GM18519 (cell line): ENCODE results near the gene TMC2.

ENCODE experiments used
- ATAC-seq: cut with Tn5 transposase; IDR thresholded peaks from one replicate; pipeline ENCODE4 v1.9.1; 2021; ENCODE audit warnings: mild to moderate bottlenecking, moderate library complexity; ENCODE audit not compliant: unreplicated experiment, low FRiP score

The TMC2 gene

DNA sequence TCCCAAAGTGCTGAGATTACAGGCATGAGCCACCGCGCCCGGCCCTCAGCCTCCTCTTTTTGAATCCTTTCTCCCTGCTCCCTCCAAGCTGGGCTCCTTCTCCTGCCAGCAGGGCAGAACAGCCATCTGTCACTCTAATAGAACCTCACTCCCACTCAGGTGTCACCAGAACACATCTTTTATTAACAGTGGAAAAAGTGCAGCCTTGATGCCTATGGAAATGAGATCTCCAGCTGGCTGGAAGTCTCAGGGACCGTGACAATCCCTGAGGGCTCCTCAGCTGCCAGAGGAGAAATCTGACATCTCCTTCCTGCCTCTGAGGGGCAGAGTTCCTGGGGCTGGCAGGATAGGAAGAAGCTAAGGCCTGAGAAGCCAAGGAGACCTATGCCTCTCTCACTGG is 28.0 kb downstream of the TMC2 start:
- ATAC-seq: no peak

DNA sequence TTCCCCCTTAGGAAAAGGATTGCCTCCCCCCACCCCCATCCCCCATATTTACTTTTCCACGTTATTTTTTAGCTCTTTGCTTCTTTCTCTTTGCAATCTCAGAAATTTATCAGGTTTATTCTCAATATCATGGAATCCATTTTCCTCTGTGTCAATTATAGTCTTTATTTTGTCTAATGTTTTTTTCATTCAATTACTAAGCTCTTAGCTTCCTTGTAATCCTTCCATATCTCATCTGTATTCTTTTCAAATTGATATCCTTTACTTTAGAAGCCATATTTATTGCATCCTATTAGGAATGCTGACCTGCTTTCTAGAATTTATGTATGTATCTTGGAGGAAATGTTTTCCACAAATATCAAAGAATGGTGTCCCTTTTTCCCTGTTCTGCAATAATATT is 39.3 kb downstream of the TMC2 start:
- ATAC-seq: no peak

DNA sequence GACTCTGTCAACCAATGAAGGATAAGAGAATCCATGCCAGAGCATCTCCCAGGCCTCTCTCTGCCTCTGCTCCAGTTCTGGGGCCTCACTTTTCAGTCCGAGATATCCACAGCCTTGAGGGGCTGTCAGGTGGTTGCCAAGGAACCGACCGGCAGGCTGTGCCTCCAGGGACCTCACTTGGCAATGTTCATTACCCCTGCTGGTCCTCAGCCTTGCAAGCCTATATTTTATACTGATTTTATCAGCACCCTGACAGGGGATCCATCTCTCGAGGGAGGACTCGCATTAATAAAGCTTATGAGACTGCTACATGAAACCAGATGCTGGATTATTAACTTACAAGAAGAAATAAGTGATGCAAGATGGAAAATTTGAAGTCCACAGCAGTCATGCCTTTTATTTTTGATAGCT is 39.9 kb downstream of the TMC2 start:
- no peak for ATAC-seq

DNA sequence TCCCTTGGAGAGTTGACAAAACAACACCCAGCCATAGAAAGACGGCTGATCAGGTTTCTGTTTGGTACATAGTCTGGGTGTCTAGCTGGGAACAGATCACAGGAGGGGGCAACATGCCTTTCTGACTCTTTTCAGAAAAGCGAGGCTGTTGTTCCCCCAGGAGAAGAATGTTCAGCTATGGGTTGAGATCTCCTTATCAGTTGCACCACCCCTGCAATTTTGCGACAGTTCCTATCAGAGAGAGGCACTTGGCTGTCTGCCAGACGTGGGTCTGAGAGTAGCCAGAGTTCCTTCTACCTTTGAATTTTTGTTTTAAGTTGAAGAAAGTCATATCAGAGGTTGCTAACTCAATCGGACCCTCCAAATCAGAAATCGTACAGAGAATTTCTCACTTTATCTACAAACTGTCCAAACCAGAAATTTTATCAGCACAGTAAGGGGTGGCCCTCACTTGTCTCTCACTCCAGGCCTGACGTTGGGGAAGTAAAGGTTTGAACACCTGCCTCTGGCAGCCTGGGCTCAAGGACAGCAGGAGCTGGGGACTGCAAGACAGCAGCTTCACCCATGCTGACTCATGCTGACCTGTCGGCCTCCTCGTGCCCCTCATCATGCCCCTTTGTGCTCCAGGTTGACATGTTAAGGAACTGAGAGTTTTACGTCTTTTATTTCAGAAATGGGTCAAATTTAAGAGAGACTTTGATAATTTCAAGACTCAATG is 42.3 kb downstream of the TMC2 start:
- no peak for ATAC-seq

DNA sequence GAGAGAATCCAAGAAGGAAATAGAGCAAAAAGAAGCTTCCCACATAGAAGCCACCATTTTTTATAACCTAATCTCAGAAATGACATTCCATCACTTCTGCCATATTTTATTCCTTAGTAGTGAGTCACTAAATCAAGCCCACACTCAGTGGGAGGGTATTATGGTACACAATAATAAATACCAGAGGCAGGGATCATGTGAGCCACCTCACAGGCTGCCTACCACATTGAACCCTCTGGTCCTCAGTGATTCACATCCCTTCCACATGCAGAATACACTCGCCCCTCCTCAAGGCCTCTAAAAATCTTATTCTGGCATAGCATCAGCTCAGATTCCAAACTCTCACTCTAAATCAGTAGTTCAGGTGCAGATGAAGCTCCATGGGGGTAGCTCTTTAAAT is 49.4 kb downstream of the TMC2 start:
- no peak for ATAC-seq

DNA sequence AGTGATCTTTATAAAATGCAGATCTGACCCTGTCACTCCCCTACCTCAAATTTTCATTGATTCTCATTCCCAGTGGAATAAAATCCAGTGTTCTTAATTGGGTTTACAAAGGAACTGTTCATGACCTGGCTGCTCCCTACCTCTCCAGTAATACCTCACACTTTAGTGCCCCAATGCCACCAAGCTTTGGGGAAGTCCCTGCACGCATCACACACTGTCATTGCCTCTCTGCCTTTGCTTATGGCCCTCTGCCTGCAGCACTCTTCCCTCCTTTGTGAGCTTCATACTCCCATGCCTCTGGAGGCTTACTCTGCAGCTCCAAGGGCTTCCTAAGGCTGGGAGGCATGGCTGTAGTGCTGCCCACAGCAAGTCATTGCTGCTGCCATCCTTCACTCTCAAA is 57.4 kb downstream of the TMC2 start:
- ATAC-seq: no peak

DNA sequence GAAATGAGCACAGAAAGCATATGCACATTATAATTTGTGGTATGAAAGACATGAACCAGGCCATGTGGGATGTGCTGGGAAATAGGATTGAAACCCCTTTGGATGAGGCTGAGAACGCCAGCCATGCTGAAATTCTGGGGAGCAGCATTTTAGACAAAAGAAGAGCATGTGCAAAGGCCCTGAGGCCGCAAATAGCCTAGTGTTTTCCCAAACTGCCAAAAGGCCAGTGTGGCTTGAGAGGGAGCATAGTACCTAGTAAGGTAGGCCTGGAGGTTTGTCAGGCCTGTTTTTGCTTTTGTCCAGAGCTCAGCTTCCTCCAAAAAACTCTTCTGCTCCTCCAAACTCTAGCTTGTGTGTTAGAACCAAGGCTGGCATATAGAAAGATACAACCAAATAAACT is 58.7 kb downstream of the TMC2 start:
- ATAC-seq: no peak

DNA sequence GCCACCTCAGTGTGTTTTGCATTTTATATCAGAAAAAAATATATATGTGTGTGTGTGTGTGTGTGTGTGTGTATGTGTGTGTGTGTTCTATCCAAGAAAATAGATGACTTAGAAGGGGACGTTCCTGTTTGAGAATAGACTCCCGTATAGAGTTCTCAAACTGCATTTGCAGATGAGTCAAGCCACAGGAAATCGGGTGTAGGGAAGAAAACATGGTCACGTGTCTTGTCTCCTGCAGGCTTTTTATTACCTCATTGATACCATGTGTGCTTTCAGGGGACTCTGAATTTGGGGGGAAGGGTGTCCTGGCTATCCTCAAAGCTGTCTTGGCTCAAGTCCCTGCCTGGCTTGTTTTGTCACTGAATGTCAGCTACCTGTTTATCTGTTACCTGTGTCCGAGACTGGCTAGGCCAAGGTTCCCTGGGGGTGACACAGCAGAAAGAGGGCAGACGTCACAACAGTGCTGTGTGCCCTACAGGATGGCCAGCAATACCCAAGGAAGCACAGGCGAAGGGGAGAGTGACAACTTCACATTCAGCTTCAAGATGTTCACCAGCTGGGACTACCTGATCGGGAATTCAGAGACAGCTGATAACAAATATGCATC is 60.4 kb downstream of the TMC2 start:
- no peak for ATAC-seq

DNA sequence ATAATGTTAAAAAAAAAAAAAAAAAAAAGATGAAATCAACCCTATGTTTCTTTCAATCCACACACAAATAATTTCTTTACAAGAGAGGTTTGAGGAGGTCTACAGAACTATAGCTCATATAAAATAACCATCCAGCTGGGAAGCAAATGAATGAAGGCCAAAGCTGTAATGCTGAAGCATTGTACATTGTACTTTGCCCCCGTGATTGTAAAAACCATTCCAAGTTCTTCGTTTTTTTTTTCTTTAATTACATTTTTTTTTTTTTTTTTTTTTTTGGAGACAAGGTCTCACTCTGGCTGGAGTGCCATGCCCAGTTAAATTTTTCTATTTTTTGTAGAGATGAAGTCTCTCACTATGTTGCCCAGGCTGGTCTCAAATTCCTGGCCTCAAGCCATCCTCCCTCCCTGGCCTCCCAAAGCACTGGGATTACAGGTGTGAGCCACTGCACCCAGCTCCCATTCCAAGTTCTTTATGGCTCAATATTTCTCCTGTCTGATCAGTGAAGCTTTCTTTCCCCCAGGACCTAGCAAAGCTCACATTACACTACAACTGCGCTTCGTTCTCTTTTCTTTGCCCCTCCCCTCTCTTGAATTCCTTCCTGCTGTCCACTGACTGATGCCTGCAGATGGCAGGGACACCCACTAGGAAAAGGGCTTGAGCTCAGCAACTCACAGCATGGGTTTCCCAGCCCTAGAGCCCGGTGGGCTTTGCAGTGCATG is 63.1 kb downstream of the TMC2 start:
- ATAC-seq: no peak

DNA sequence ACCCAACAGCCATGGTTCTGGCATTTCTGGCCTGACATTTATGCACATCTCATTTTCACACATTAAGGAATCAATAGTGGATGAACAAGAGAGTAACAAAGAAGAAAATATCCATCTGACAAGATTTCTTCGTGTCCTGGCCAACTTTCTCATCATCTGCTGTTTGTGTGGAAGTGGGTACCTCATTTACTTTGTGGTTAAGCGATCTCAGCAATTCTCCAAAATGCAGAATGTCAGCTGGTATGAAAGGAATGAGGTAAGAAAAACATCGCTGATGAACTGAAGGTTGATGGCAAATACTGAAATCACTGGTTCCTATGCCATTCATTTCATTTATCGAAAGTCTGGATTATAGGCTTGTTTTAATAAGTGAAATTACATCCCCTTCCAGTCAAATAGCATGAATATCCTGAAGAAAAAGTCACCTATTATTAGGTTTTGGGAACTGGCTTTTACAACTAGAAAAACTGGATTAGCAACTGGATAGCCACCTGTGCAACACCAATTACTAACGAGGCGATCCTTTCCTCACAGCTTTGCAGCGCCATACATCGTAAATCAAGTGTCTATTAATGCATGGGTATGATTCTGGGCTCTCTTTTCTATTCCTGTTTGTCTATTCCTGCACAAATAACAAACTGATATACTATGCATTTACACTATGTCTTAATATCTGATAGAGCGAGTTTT is 65.8 kb downstream of the TMC2 start:
- no peak for ATAC-seq

DNA sequence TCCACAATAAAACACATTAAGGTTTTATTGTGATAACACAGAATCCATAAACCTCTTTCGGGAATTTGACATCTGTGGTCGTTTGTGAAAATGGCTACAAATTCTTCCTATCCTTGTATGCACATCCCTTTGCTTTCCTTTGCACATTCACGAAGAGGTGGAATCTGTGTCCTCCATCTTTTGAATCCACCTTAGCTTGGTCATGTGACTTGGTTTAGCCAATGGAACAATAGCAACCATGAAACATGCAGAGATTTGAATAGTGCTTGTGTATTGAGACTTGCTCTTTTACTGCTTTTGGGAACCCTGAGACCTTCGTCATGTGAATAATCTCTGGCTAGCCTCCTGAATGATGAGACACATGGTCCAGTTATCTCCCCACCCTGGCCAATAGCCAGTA is 66.4 kb downstream of the TMC2 start:
- no peak for ATAC-seq

DNA sequence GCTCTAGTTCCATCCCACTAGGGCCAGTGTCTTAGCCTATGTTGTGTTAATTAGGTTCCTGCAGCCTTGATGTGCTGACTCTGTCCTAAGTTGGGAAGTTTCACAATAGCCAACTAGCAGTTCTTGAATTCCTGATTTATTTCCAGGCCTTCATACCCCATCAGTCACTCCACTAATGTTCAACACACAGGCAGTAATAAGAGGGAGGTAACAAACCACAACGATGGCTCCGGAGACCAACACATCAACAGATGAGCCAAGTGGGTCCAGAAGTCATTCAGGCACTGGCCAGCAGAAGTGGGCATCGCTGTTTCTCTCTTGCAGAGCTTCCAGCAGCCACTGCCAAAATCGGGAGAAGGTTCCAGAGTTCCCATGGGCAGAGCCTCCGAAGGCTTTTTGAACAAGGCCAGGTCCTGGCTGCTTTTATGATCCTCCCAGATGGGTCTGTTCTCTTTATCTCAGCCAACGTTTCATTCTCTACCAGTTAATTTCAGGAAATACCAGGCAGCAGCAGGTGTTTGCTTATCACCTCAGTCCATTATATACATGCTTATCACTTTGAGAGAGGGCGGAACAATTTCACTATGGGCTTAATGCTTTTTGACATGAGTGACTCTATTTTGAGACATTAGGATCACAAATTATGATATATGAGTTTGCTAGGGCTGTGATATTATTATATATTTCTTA is 67.6 kb downstream of the TMC2 start:
- no peak for ATAC-seq

DNA sequence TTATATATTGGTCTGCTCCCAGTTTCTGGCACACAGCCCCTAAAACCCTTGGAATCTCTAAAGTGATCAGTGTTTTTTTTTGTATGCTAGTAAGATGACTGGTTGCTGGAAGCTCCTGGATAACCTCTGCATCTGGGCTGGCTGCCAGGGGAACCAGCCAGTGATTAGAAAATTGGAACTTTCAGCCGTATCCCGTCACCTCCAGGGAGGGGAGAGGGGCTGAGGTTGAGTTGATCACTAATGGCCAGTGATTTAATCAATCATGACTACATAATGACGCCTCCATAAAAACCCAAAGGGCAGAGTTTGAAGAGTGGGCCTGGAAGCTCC is 68.1 kb downstream of the TMC2 start:
- no peak for ATAC-seq

DNA sequence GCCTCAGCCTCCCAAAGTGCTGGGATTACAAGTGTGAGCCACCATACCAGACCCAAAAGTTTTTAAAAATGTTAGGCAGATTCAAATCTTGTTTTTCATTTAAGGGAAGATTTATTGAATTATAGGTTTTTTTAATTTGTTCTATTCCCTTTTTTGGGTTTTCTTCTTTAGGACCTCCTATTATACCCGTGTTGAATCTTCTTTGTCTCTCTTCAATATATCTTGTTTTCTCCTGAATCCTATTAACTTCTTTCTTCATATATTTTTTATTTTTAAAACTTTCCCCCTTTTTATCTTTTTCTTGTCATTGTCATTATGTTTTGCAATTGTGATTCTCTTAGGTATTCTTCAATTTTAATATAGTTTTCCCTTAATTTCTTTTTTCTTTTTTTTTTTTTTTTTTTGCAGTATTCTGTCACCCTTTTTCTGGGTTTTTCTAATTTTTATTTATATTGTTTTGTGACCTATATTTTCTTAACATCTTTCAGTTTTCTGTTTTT is 70.2 kb downstream of the TMC2 start:
- ATAC-seq: no peak

DNA sequence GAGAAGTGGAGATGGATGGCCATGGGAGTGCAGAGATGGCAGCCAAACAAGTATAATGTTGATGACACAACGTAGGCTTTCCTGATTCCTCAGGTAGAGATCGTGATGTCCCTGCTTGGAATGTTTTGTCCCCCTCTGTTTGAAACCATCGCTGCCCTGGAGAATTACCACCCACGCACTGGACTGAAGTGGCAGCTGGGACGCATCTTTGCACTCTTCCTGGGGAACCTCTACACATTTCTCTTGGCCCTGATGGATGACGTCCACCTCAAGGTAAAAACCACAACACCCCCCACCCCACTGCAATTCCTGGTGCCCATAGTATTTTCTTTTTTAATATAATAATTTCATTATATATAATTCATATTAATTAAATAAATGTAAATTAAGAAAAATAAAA is 74.0 kb downstream of the TMC2 start:
- ATAC-seq: no peak

DNA sequence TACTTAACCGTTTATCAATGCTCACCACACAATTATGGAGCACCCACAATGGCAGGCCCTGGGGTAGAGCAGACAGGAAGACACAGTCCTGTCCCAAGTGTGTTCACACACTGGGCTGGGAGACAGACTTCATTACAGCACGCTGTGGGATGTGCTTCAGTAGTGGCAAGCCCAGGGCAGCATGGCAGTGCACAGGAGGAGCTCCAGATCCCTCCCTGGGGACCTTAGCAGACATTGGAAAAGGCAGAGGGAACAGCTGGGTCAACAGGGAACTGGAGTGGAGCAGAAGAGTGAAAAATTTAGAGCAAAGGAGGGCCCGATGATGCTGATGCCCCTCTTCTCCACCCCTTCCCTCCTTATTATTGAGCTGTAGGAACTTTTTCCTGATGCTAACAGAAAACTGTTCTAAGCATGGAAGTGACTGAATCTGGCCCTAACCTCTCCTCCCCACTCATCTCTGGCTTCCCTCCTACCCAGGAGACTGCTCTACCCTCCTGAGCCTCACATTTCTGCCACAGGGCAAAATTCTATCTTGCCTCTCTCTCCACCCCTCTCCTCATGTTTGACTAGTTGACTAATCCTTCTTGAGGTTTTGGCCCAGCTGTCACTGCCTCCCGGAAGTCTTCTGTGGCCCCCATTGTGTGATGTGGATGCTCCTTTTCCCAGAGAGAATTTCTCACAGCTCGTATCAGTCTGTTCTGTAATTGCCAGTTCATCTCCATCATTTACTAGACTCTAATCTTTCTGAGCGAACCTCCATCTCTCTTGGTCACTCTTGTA is 74.8 kb downstream of the TMC2 start:
- ATAC-seq: no peak

DNA sequence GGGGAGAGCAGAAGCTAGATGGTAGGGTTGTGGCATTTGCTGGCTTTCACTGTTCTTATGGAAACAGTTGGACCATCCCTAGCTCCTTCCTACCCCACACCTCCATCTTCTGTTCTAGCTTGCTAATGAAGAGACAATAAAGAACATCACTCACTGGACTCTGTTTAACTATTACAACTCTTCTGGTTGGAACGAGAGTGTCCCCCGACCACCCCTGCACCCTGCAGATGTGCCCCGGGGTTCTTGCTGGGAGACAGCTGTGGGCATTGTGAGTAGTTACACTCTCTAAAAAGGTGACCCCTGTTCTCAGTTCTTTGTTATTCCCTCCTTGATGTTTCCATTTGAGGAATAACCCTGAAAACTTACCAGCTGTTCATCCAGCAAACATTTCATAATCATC is 75.7 kb downstream of the TMC2 start:
- no peak for ATAC-seq

DNA sequence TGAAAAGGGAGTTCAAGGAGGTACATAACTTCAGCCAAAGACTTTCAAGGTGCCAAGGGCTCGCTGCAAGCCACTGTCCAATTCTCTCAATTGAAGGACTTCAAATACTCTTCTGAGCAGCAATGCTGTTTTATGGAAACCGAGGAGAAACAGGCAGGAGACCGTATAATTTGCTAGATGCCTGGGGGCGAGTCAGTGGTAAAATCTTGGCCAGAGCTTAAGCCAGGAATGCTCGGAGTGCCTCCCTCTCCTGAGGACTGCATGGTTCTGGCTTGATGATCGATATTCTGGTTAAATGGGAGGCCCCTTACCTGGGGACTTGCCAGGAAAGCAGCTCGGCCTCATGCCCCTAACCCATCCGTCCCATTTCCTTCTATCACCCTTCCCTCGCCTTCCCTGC is 80.3 kb downstream of the TMC2 start:
- ATAC-seq: no peak

DNA sequence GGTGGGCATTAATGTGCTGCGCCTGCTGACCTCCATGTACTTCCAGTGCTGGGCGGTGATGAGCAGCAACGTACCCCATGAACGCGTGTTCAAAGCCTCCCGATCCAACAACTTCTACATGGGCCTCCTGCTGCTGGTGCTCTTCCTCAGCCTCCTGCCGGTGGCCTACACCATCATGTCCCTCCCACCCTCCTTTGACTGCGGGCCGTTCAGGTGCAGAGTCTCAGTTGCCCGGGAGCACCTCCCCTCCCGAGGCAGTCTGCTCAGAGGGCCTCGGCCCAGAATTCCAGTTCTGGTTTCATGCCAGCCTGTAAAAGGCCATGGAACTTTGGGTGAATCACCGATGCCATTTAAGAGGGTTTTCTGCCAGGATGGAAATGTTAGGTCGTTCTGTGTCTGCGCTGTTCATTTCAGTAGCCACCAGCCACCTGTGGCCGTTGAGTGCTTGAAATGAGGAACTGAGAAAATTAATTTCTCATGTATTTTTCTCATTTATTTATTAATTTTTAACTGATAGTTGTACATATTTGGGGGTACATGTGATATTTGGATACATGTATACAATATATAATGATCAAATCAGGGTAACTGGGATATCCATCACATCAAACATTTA is 80.8 kb downstream of the TMC2 start:
- ATAC-seq: no peak

DNA sequence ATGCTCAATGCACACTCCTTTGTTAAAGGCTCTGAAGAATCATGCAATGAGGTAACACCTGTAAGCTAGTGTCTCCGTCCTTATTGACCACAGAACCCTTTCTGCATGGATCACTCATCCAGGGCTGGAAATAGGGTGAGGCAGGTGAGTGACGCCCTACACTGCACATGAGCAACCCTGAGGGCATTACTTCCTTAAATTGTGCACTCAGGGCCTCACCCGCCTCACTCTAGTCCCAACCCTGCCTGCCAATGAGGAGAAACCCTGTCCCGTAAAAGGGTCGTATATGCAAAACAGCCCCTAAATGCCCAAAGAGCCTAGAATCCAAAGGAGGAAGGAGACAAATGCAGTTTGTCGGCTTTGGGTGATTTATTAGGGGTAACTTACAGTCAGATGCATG is 82.4 kb downstream of the TMC2 start:
- ATAC-seq: no peak
